ENCODE data around the gene JAZF1.

The JAZF1 gene

DNA sequence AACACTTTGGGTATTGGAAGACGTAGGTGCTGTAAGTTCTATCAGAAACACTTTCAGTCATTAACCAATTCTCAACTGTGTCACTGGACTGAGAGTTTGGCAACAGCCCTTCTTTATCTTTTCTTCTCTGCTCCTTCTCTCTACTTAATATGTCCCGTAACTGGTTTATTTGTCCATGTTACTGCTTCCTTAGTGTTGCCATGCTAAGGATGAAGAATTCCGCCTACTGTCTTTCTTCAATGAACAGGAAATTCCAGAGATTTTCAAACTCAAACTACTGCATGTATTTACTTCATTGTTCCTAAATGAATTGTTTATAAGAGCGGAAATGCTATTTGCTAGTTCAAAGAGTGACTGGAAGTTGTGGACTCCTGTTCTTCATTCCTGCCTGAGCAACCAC is 296.9 kb downstream of the JAZF1 start:
- no peaks in the 10 kb centered on the region for H3K36me3 ChIP-seq (ENCODE audit: control insufficient read depth in 4 of 4, insufficient read depth in 4 of 4, low read length in 3 of 4)
- 90% methylated on average over 3 of the region's 4 CpGs for WGBS (ENCODE audit: insufficient coverage)

DNA sequence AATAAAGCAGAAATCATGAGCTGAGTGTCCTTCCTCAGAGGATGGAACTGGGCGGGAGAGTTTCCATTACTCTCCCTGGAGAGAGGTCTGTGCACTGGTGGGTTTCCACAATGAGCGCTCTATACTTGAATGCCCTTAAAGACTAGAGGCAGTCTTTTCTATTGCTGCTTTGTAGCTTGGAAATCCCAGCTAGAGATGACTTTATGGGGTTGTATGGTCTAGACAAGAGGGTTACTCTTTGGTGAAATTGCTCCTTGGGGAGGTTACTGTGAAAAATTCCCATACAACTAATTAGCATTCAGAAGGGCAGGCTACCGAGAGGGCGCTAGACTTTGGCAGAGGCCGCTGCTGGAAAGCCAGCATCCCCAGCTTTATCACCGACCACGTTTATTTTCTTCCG is 303.8 kb downstream of the JAZF1 start:
- Histone ChIP-seq H3K27me3 (replicated peaks in 2 of 5; ENCODE audit: control insufficient read depth in 4 of 5, insufficient read depth in 5 of 5, low read length in 4 of 5) (no peaks in the 10 kb centered on the region), H3K36me3 (ENCODE audit: control insufficient read depth in 4 of 4, insufficient read depth in 4 of 4, low read length in 3 of 4) (no peaks in the 10 kb centered on the region), H3K27ac (ENCODE audit: insufficient read depth in 1 of 2, low read depth in 1 of 2, low read length in 2 of 2, poor library complexity in 1 of 2, severe bottlenecking in 2 of 2) (no peak overlapping the region), H3K4me1 (ENCODE audit: control extremely low read depth in 1 of 4, control insufficient read depth in 4 of 4, insufficient read depth in 4 of 4, low read length in 3 of 4) (peaks cover 0 to 7% (median 5%) of the 10 kb centered on the region in 4 experiments), H3K9me3 (ENCODE audit: control extremely low read depth in 1 of 5, control insufficient read depth in 4 of 5, insufficient read depth in 2 of 5, low read depth in 1 of 5, low read length in 4 of 5) (no peaks in the 10 kb centered on the region), H3K4me3 (ENCODE audit: control insufficient read depth in 1 of 7, extremely low read depth in 1 of 7, insufficient read depth in 4 of 7, low read depth in 2 of 7, low read length in 6 of 7) (no peak overlapping the region)
- ChIA-PET POLR2A (no interaction called here), CTCF (interaction anchor here (1.1 kb wide), 1 partner anchor 18 kb away, joined by 3 read pairs; no protein-coding TSS in a partner anchor)
- DNase-seq = no peak
- 95% methylated on average over 7 of the region's 8 CpGs for WGBS (ENCODE audit: insufficient coverage)

More for the DNA sequence above, 296.9 kb downstream of the JAZF1 start:
- no peak overlapping the region for H3K4me3 ChIP-seq (ENCODE audit: control insufficient read depth in 1 of 7, extremely low read depth in 1 of 7, insufficient read depth in 4 of 7, low read depth in 2 of 7, low read length in 6 of 7)
- POLR2A ChIA-PET = no interaction called here
- no peak overlapping the region for H3K27ac ChIP-seq (ENCODE audit: insufficient read depth in 1 of 2, low read depth in 1 of 2, low read length in 2 of 2, poor library complexity in 1 of 2, severe bottlenecking in 2 of 2)
- no peaks in the 10 kb centered on the region for H3K4me1 ChIP-seq (ENCODE audit: control extremely low read depth in 1 of 4, control insufficient read depth in 4 of 4, insufficient read depth in 4 of 4, low read length in 3 of 4)
- H3K27me3 ChIP-seq (replicated peaks in 2 of 5; ENCODE audit: control insufficient read depth in 4 of 5, insufficient read depth in 5 of 5, low read length in 4 of 5) = no peaks in the 10 kb centered on the region
- no peaks in the 10 kb centered on the region for H3K9me3 ChIP-seq (ENCODE audit: control extremely low read depth in 1 of 5, control insufficient read depth in 4 of 5, insufficient read depth in 2 of 5, low read depth in 1 of 5, low read length in 4 of 5)
- no peak for DNase-seq
- CTCF ChIA-PET = interaction anchor here (1.0 kb wide), 1 partner anchor 15 kb away, joined by 3 read pairs; no protein-coding TSS in a partner anchor

DNA sequence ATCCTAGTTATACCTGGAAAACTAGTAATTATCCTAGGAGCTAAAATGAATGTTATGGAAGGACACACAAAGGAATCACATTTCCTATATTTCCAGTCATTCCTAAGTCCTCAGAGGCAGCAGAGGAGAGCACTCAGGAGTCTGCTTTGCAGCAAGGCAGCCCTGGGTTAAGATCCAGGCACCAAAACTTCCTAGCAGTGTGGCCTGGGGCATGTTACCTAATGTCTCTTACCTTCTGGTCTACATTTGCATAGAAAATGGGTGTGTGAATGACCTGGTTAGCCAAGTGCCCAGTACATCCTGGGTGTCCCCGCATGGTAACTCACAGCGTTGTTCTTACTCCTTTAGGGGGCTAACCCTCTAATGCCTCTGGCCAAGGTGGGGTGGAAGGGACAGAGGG is 304.8 kb downstream of the JAZF1 start:
- Histone ChIP-seq H3K4me3 (ENCODE audit: control insufficient read depth in 1 of 7, extremely low read depth in 1 of 7, insufficient read depth in 4 of 7, low read depth in 2 of 7, low read length in 6 of 7) (no peak overlapping the region), H3K36me3 (ENCODE audit: control insufficient read depth in 4 of 4, insufficient read depth in 4 of 4, low read length in 3 of 4) (no peaks in the 10 kb centered on the region), H3K27me3 (replicated peaks in 2 of 5; ENCODE audit: control insufficient read depth in 4 of 5, insufficient read depth in 5 of 5, low read length in 4 of 5) (no peaks in the 10 kb centered on the region), H3K9me3 (ENCODE audit: control extremely low read depth in 1 of 5, control insufficient read depth in 4 of 5, insufficient read depth in 2 of 5, low read depth in 1 of 5, low read length in 4 of 5) (no peaks in the 10 kb centered on the region), H3K27ac (ENCODE audit: insufficient read depth in 1 of 2, low read depth in 1 of 2, low read length in 2 of 2, poor library complexity in 1 of 2, severe bottlenecking in 2 of 2) (no peak overlapping the region), H3K4me1 (ENCODE audit: control extremely low read depth in 1 of 4, control insufficient read depth in 4 of 4, insufficient read depth in 4 of 4, low read length in 3 of 4) (peaks cover 0 to 7% (median 5%) of the 10 kb centered on the region in 4 experiments)
- CTCF ChIA-PET = no interaction called here
- 92% methylated on average over 2 of the region's 2 CpGs for WGBS (ENCODE audit: insufficient coverage)
- POLR2A ChIA-PET = no interaction called here
- no peak for DNase-seq

DNA sequence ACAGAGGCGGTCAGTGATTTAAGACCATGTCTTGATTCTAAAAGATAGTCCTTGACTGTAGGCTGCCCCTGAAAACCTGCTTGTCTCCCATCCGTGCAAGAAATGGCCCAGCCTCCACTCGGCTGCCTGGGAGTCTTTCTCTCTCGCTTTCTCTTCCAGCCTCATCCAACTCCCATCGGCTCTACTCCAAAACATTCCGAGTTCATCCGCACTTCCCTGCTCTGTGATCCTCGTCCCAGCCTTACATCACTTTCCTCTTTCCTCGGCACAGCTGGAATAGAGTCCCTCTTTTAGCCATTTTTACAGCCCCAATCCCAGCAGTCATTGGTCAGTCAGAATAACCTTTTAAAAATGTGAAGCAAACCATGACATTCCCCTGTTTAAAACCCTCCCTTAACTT is 305.5 kb downstream of the JAZF1 start:
- ChIA-PET POLR2A (no interaction called here), CTCF (no interaction called here)
- H3K27ac ChIP-seq (ENCODE audit: insufficient read depth in 1 of 2, low read depth in 1 of 2, low read length in 2 of 2, poor library complexity in 1 of 2, severe bottlenecking in 2 of 2) = no peak overlapping the region
- H3K4me1 ChIP-seq (ENCODE audit: control extremely low read depth in 1 of 4, control insufficient read depth in 4 of 4, insufficient read depth in 4 of 4, low read length in 3 of 4) = peaks cover 0 to 7% (median 5%) of the 10 kb centered on the region in 4 experiments
- H3K36me3 ChIP-seq (ENCODE audit: control insufficient read depth in 4 of 4, insufficient read depth in 4 of 4, low read length in 3 of 4) = no peaks in the 10 kb centered on the region
- H3K9me3 ChIP-seq (ENCODE audit: control extremely low read depth in 1 of 5, control insufficient read depth in 4 of 5, insufficient read depth in 2 of 5, low read depth in 1 of 5, low read length in 4 of 5) = no peaks in the 10 kb centered on the region
- no peak for DNase-seq
- 99% methylated on average over 9 of the region's 9 CpGs for WGBS (ENCODE audit: insufficient coverage)
- no peak overlapping the region for H3K4me3 ChIP-seq (ENCODE audit: control insufficient read depth in 1 of 7, extremely low read depth in 1 of 7, insufficient read depth in 4 of 7, low read depth in 2 of 7, low read length in 6 of 7)
- no peaks in the 10 kb centered on the region for H3K27me3 ChIP-seq (replicated peaks in 2 of 5; ENCODE audit: control insufficient read depth in 4 of 5, insufficient read depth in 5 of 5, low read length in 4 of 5)

DNA sequence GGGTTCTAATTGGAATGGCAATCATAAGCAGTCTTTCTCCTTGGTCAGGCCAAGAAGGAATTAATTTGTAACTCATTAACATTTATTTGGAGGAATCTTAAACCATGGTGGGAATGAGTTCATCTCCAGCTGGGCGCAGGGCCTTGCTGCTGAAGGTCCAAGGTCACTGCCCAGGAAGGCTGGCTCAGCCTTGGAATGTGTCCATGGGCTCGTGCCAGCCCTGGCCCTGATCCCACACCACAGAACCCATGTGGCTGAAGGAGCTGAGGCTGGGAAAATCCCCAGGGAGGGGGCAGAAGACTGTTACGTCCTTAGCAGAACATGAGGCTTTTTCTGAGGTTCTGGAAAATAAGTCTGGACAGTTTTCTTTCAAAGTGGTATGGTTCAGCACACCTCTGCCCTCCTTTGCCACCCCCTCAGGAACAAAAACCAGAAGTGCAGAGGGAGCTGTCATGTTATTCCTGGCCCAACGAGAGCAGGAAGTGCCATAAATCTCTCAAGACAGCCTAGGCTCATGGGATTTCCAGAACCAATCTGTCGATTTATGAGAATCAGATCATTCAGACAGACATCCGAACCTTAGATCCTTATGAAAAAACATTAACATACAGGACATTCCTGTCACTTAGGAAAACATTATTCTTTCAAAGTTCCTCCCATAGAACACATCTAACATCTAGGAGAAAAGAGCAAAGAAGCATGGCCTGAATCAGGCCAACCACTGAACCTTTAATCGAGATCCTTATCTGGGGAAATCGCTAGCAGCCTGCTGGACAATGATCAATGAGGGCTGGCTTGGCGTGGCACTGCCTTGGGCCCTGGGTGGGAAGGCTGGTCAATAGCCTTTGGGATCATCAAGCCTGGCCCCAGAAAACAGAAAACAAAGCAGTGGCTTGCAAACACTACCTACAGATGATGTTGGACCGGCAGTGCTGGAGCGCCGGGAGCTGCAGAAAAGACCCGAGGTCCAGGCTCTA is 306.3 kb downstream of the JAZF1 start:
- ChIA-PET POLR2A (no interaction called here), CTCF (no interaction called here)
- DNase-seq = no peak
- no peak overlapping the region for H3K4me3 ChIP-seq (ENCODE audit: control insufficient read depth in 1 of 7, extremely low read depth in 1 of 7, insufficient read depth in 4 of 7, low read depth in 2 of 7, low read length in 6 of 7)
- no peaks in the 10 kb centered on the region for H3K36me3 ChIP-seq (ENCODE audit: control insufficient read depth in 4 of 4, insufficient read depth in 4 of 4, low read length in 3 of 4)
- WGBS (ENCODE audit: insufficient coverage) = 65% methylated on average over 13 of the region's 13 CpGs
- H3K9me3 ChIP-seq (ENCODE audit: control extremely low read depth in 1 of 5, control insufficient read depth in 4 of 5, insufficient read depth in 2 of 5, low read depth in 1 of 5, low read length in 4 of 5) = no peaks in the 10 kb centered on the region
- no peak overlapping the region for H3K27ac ChIP-seq (ENCODE audit: insufficient read depth in 1 of 2, low read depth in 1 of 2, low read length in 2 of 2, poor library complexity in 1 of 2, severe bottlenecking in 2 of 2)
- H3K27me3 ChIP-seq (replicated peaks in 2 of 5; ENCODE audit: control insufficient read depth in 4 of 5, insufficient read depth in 5 of 5, low read length in 4 of 5) = no peaks in the 10 kb centered on the region
- peaks cover 0 to 7% (median 5%) of the 10 kb centered on the region in 4 experiments for H3K4me1 ChIP-seq (ENCODE audit: control extremely low read depth in 1 of 4, control insufficient read depth in 4 of 4, insufficient read depth in 4 of 4, low read length in 3 of 4)

DNA sequence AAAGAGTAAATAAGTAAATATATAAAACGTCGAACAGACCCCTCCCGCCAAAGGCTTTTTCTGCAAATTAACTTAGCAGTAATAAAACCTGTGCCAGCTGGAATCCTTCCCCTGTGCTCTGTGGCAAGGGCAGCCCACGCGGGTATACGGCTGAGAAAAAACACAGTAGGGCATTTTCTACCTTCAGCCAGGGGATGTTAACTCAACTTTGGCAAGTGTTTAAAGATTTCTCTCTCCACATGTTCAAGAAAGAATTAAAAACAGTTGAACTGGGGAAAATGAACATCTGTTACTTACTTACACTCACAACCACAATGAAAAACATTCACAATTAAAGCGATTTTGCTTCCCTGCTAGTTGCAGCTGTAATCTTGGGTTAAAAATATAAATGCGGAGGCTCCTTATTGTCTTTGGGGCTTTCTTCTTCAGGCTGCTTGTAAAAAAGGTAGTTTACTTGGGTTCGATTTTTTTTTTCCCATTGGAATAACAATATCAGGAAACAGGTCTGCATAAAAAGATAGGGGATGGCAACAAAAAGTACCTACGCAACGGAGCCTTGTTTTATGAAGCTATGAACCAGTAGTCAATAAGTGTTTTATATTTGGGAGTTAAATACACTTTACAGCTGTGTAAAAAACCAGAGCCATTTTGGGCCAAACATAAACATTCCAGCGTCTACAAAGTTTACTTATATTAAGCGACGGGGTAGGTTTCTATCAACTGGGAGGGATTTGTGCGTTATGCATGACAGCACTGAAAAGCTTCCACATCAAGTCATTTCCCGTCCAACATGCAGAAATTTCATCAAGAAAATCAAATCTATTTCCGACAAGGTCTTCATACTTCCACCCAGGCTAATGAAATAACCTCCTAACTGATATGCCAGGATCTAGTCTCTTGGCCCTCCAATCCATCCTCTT is 308.0 kb downstream of the JAZF1 start:
- POLR2A ChIA-PET = no interaction called here
- CTCF ChIA-PET = interaction anchor here (0.7 to 1.8 kb wide), 3 partner anchors 16 to 529 kb away, joined by 3 to 4 read pairs (median 3); no protein-coding TSS in a partner anchor
- H3K36me3 ChIP-seq (ENCODE audit: control insufficient read depth in 4 of 4, insufficient read depth in 4 of 4, low read length in 3 of 4) = no peaks in the 10 kb centered on the region
- H3K9me3 ChIP-seq (ENCODE audit: control extremely low read depth in 1 of 5, control insufficient read depth in 4 of 5, insufficient read depth in 2 of 5, low read depth in 1 of 5, low read length in 4 of 5) = no peaks in the 10 kb centered on the region
- no peaks in the 10 kb centered on the region for H3K27me3 ChIP-seq (replicated peaks in 2 of 5; ENCODE audit: control insufficient read depth in 4 of 5, insufficient read depth in 5 of 5, low read length in 4 of 5)
- DNase-seq = no peak
- WGBS (ENCODE audit: insufficient coverage) = 93% methylated on average over 15 of the region's 17 CpGs
- H3K4me3 ChIP-seq (ENCODE audit: control insufficient read depth in 1 of 7, extremely low read depth in 1 of 7, insufficient read depth in 4 of 7, low read depth in 2 of 7, low read length in 6 of 7) = no peak overlapping the region
- H3K27ac ChIP-seq (ENCODE audit: insufficient read depth in 1 of 2, low read depth in 1 of 2, low read length in 2 of 2, poor library complexity in 1 of 2, severe bottlenecking in 2 of 2) = no peak overlapping the region
- peaks cover 0 to 7% (median 5%) of the 10 kb centered on the region in 4 experiments for H3K4me1 ChIP-seq (ENCODE audit: control extremely low read depth in 1 of 4, control insufficient read depth in 4 of 4, insufficient read depth in 4 of 4, low read length in 3 of 4)
